Body of pancreas (tissue), 4 donors: ENCODE data around the gene CHCHD6.

Source experiments
- CTCF ChIP-seq, 7 experiments: fragments of 450-650 bp in 4 of 7; fragments of 200-600 bp in 3 of 7; sonication (generic) in 3 of 7; IDR thresholded peaks; one replicate each; pipeline ENCODE4 v1.5.1; 2016 to 2019; ENCODE audit warnings: antibody characterized with exemption in 7 of 7
- POLR2A ChIP-seq, 3 donors: fragments of 450-650 bp; IDR thresholded peaks; one replicate each; pipeline ENCODE4 v1.6.1; 2016; ENCODE audit warnings: antibody characterized with exemption in 3 of 3, mild to moderate bottlenecking in 2 of 3

- TF ChIP-seq POLR2A (IDR thresholded peaks at IDR 0.05) (no peak), CTCF (IDR thresholded peaks at IDR 0.05) (no peak)
Observed at GRCh38 chr3:126945891-126946290, 241.9 kb downstream of the CHCHD6 start.
